BE2C (cell line): ENCODE measurements around the gene CPLANE2.
"Not testable (repeated sequence)": the region's sequence is repeated elsewhere in the genome, so short reads cannot be mapped to it uniquely, and the experiment has no call there.

Experiments
- DNase-seq: peaks from one replicate; pipeline ENCODE4 v3.0.0-alpha.2; 2020
- H3K27me3 ChIP-seq: fragments of 250-450 bp; sonication (Bioruptor Pico); 2 replicates; pipeline ENCODE4 v1.5.1; 2020; ENCODE audit warnings: mild to moderate bottlenecking
- H3K36me3 ChIP-seq: fragments of 250-450 bp; sonication (Bioruptor Pico); 2 replicates; pipeline ENCODE4 v1.5.1; 2020; ENCODE audit warnings: mild to moderate bottlenecking
- H3K4me1 ChIP-seq: fragments of 250-450 bp; sonication (Bioruptor Pico); 2 replicates; pipeline ENCODE4 v1.5.1; 2020
- H3K4me3 ChIP-seq: 2 replicates; pipeline ENCODE4 v1.5.1; 2011; ENCODE audit warnings: low read depth, low read length
- H3K9me3 ChIP-seq: fragments of 250-450 bp; sonication (Bioruptor Pico); 2 replicates; pipeline ENCODE4 v1.5.1; 2020
- CTCF ChIP-seq: IDR thresholded peaks from 2 replicates; pipeline ENCODE4 v1.5.1; 2012; ENCODE audit warnings: mild to moderate bottlenecking, low read depth, low read length

CPLANE2 gene

GRCh38 chr1:16198444-16199156 is 38.4 kb downstream of the CPLANE2 start:
- no peak for TF ChIP-seq CTCF
- Histone ChIP-seq H3K4me3 (no peak overlapping the region), H3K27me3 (no peaks in the 10 kb centered on the region), H3K36me3 (no peaks in the 10 kb centered on the region), H3K9me3 (no peaks in the 10 kb centered on the region), H3K4me1 (no peaks in the 10 kb centered on the region)
- DNase-seq = no peak

GRCh38 chr1:16196874-16197273 is 40.1 kb downstream of the CPLANE2 start:
- no peak for DNase-seq
- Histone ChIP-seq H3K4me3 (no peak overlapping the region), H3K27me3 (no peaks in the 10 kb centered on the region), H3K4me1 (no peaks in the 10 kb centered on the region), H3K9me3 (no peaks in the 10 kb centered on the region), H3K36me3 (no peaks in the 10 kb centered on the region)
- no peak for TF ChIP-seq CTCF

GRCh38 chr1:16196139-16196538 is 40.8 kb downstream of the CPLANE2 start:
- H3K36me3 ChIP-seq, H3K9me3 ChIP-seq, H3K27me3 ChIP-seq, H3K4me1 ChIP-seq, DNase-seq, H3K4me3 ChIP-seq: not testable (repeated sequence)

- no peaks in the 10 kb centered on the region for H3K27me3 ChIP-seq
- TF ChIP-seq CTCF = no peak
- no peak overlapping the region for H3K4me3 ChIP-seq
- H3K36me3 ChIP-seq = no peaks in the 10 kb centered on the region
- H3K4me1 ChIP-seq = no peaks in the 10 kb centered on the region
- H3K9me3 ChIP-seq = no peaks in the 10 kb centered on the region
- DNase-seq = no peak
These were observed 41.5 kb downstream of the CPLANE2 start for GRCh38 chr1:16195518-16195905.

- no peak for TF ChIP-seq CTCF
- Histone ChIP-seq H3K4me3 (no peak overlapping the region), H3K9me3 (no peaks in the 10 kb centered on the region), H3K4me1 (no peaks in the 10 kb centered on the region), H3K36me3 (no peaks in the 10 kb centered on the region), H3K27me3 (no peaks in the 10 kb centered on the region)
- DNase-seq = no peak
These were observed 45.0 kb downstream of the CPLANE2 start for GRCh38 chr1:16191916-16192546.

GRCh38 chr1:16191309-16191708 is 45.7 kb downstream of the CPLANE2 start:
- Histone ChIP-seq H3K27me3 (no peaks in the 10 kb centered on the region), H3K36me3 (no peaks in the 10 kb centered on the region), H3K4me1 (no peaks in the 10 kb centered on the region), H3K9me3 (no peaks in the 10 kb centered on the region), H3K4me3 (no peak overlapping the region)
- DNase-seq = no peak
- TF ChIP-seq CTCF = no peak
